HG03442 (cell line): Measurements from ENCODE around the gene DCTPP1.

Experiments used
- ATAC-seq: cut with Tn5 transposase; IDR thresholded peaks from one replicate; pipeline ENCODE4 v1.9.1; 2021; ENCODE audit warnings: mild to moderate bottlenecking, moderate library complexity; ENCODE audit not compliant: unreplicated experiment

DCTPP1 gene

GRCh38 chr16:30382111-30382881 lies 47.5 kb downstream of the DCTPP1 start, which contains the start of gene SEPTIN1:
Gene SEPTIN1 (minus strand): TSS chr16:30382561. CDS start chr16:30382542, 19 bp downstream.
- no peak for ATAC-seq

GRCh38 chr16:30381291-30382041 lies 48.4 kb downstream of the DCTPP1 start:
- no peak for ATAC-seq

- no peak for ATAC-seq
These were observed 49.0 kb downstream of the DCTPP1 start for GRCh38 chr16:30380803-30381208.

- no peak for ATAC-seq
These were observed 49.6 kb downstream of the DCTPP1 start for GRCh38 chr16:30380072-30380802.

GRCh38 chr16:30379158-30379783 lies 50.6 kb downstream of the DCTPP1 start:
- no peak for ATAC-seq

- ATAC-seq, result peak; percentile 85
These were observed 51.3 kb downstream of the DCTPP1 start for GRCh38 chr16:30378236-30379157.

GRCh38 chr16:30377812-30378235 lies 52.0 kb downstream of the DCTPP1 start:
- ATAC-seq, result peak; percentile 38

- no peak for ATAC-seq
These were observed 52.6 kb downstream of the DCTPP1 start for GRCh38 chr16:30377050-30377811.

GRCh38 chr16:30376461-30376902 lies 53.3 kb downstream of the DCTPP1 start:
- ATAC-seq, result no peak

GRCh38 chr16:30375864-30376263 lies 54.0 kb downstream of the DCTPP1 start:
- no peak for ATAC-seq

- no peak for ATAC-seq
These were observed 55.3 kb downstream of the DCTPP1 start, which contains the start of gene MYL11 for GRCh38 chr16:30374538-30374937. Gene MYL11 (plus strand): TSS chr16:30374802. CDS start chr16:30374858, 56 bp downstream.
